Ishikawa (cell line): ENCODE measurements around the gene LIX1L.

ENCODE experiments used
- CEBPB ChIP-seq: IDR thresholded peaks from 2 replicates; pipeline ENCODE4 v1.6.1; 2012
- CREB1 ChIP-seq: IDR thresholded peaks from 2 replicates; pipeline ENCODE4 v1.6.1; 2012; ENCODE audit warnings: low read depth
- EGR1 ChIP-seq: IDR thresholded peaks from 2 replicates; pipeline ENCODE4 v1.6.1; 2012
- EP300 ChIP-seq: IDR thresholded peaks from 2 replicates; pipeline ENCODE4 v1.6.1; 2012; ENCODE audit warnings: borderline replicate concordance
- FOXM1 ChIP-seq: IDR thresholded peaks from 2 replicates; pipeline ENCODE4 v1.6.1; 2012; ENCODE audit warnings: low read depth, borderline replicate concordance
- MAX ChIP-seq: IDR thresholded peaks from 2 replicates; pipeline ENCODE4 v1.6.1; 2012
- NFIC ChIP-seq: IDR thresholded peaks from 2 replicates; pipeline ENCODE4 v1.6.1; 2012
- RAD21 ChIP-seq: IDR thresholded peaks from 2 replicates; pipeline ENCODE4 v1.6.1; 2012; ENCODE audit warnings: low read depth
- REST ChIP-seq: IDR thresholded peaks from 2 replicates; pipeline ENCODE4 v1.6.1; 2012; ENCODE audit warnings: low read depth, mild to moderate bottlenecking
- TAF1 ChIP-seq: IDR thresholded peaks from 2 replicates; pipeline ENCODE4 v1.6.1; 2012; ENCODE audit warnings: low read depth, mild to moderate bottlenecking
- TCF12 ChIP-seq: IDR thresholded peaks from 2 replicates; pipeline ENCODE4 v1.6.1; 2012; ENCODE audit warnings: low read depth
- TEAD4 ChIP-seq: IDR thresholded peaks from 2 replicates; pipeline ENCODE4 v1.6.1; 2012
- USF1 ChIP-seq: IDR thresholded peaks from 2 replicates; pipeline ENCODE4 v1.6.1; 2012
- YY1 ChIP-seq: IDR thresholded peaks from 2 replicates; pipeline ENCODE4 v1.6.1; 2012; ENCODE audit warnings: low read depth
- ZBTB7A ChIP-seq: IDR thresholded peaks from 2 replicates; pipeline ENCODE4 v1.6.1; 2012; ENCODE audit warnings: low read depth

The LIX1L gene

DNA sequence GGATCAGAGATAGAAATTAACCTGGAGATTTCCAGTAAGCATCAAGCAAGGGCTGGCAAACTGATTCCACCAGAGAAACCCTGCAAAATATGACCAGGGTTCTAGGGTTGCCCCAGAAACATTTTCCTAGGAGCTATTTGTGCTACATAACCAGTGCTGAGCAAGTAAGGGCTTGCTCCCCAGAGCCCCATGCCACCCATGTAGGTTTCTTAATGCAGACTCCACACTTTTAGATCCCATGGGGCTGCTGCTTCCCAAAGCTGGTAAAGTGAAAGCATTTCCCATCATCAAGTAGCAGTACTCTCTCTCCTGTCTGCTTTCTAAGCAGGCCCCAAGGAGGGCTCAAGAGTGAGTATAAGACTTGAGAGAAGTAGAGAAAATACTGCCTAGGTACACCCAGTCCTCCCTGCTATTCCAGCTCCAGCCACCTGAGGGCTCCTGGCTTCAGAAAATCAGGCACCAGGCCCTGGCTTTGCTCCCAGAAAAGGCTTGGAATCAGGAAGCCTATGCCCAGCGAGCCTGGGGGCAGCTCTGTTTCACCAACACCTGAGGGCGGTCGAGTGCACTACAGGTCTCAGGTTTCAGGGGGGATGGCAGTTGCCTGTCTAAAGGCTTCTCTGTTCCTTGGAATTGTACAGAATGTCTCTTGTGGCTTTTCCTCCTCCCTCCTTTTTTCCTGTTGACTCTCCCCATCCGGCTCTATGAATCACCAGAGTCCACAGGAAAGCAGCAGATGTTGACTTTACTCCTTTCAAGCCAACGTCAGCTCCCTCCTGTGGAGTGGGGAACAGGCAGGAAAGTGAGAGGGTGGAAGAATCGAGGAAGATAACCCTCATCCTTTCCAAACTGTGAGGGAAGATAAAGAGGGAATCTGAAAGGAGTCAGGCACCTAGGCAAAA, 66.0 kb downstream of the LIX1L start:
- TF ChIP-seq TAF1: no peak
- no peak for TF ChIP-seq REST
- TF ChIP-seq TEAD4: 0 out of 2 replicates have a peak, but pooled peaks have one; percentile 31
- peak; percentile 28; the same call in 1 of the 2 replicates for TF ChIP-seq YY1
- TF ChIP-seq FOXM1: no peak; the same call in 1 of the 2 replicates
- peak; percentile 51 for TF ChIP-seq TCF12
- 0 out of 2 replicates have a peak, but pooled peaks have one; percentile 35 for TF ChIP-seq ZBTB7A
- TF ChIP-seq CREB1: no peak
- peak; percentile 55; the same call in 1 of the 2 replicates for TF ChIP-seq EP300
- no peak for TF ChIP-seq EGR1
- TF ChIP-seq NFIC: peak; percentile 86
- no peak for TF ChIP-seq USF1
- peak; percentile 93 for TF ChIP-seq RAD21
- no peak for TF ChIP-seq CEBPB
- TF ChIP-seq MAX: peak; percentile 38; the same call in 1 of the 2 replicates

- TF ChIP-seq NFIC (peak; percentile 91), CREB1 (no peak), TCF12 (peak; percentile 57; the same call in 1 of the 2 replicates), MAX (peak; percentile 41; the same call in 1 of the 2 replicates), EP300 (peak; percentile 77; the same call in 1 of the 2 replicates), FOXM1 (peak; percentile 47; the same call in 1 of the 2 replicates)
These were observed 66.7 kb downstream of the LIX1L start for GRCh38 chr1:145891143-145891542.

DNA sequence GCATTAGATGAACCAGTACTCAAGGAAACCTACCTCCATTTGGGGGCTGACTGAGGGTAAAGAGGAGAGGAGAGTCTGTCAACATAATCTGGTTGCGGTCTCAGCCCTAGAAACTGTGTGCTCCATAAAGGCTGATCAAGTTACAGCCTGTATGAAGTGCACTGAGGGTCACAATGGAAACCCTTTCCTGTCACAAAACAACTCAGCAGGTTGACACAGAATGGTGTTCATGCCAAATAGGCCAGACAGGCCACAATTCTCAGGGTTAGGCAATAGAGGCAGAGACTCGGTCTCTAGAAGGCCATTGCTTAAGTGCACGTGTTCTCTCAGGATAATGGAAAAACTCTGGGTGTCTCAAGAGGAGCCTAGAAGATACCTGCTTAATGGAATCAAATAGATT, 68.1 kb downstream of the LIX1L start:
- TF ChIP-seq CEBPB: peak; percentile 61; the same call in 1 of the 2 replicates
- no peak for TF ChIP-seq EP300

DNA sequence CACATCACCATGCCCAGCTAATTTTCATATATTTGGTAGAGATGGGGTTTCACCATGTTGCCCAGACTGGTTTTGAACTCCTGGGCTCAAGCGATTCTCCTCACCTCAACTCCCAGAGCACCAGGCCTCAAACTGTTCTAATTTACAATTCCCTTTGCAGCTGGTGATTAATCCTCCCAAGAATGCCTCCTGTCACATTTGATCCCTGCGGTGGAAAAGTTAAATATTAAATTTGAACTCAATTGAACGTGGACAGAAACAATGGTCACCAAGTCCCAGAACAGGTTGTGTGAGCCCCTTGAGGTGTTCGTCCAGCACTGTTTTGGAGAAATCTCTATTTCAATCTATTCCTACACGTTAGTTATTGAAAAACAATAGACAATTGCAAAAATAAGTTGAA, 70.2 kb downstream of the LIX1L start:
- TF ChIP-seq TEAD4 (0 out of 2 replicates have a peak, but pooled peaks have one; percentile 11), MAX (no peak), ZBTB7A (no peak)

DNA sequence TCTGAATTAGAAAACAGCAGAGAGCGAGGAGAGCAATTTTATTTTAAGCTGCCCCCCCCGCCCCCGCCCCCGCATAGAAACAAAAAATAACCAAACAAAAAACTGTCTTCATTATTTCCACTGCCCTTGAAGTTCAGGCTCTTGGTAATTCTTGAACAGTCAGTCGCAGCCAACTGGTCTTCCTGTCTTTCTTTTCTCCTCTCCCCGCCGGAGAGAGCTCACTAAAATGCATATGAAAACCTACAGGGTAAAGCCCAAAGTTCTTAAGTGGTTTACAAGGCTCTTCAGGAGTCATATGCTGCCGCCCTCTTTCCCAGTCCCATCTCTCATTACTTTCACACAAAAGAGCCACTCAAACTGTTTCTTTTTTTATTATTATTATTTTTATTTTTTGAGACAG, 71.0 kb downstream of the LIX1L start:
- no peak for TF ChIP-seq USF1
- TF ChIP-seq NFIC: no peak
- no peak for TF ChIP-seq FOXM1
- no peak for TF ChIP-seq EGR1
- TF ChIP-seq ZBTB7A: no peak
- TF ChIP-seq TAF1: no peak
- no peak for TF ChIP-seq CEBPB

DNA sequence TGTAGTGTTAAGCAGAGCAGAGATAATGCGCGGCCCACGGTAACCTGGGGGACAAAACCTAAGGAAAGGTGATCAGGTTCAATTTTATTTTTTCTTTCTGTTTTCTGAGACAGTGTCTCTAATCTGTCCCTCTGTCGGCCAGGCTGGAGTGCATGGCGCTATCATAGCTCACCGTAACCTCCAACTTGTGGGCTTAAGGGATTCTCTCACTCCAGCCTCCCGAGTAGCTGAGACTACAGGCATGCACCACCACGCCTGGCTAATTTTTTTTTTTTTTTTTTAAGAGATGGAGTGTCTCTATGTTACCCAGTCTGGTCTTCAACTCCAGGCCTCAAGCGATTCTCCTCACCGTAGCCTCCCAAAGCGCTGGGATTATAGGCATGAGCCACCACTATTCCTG, 71.4 kb downstream of the LIX1L start:
- TF ChIP-seq ZBTB7A (no peak), EP300 (no peak), EGR1 (no peak), NFIC (no peak)

- peak; percentile 24; the same call in 1 of the 2 replicates for TF ChIP-seq TAF1
- TF ChIP-seq CREB1: no peak
These were observed 72.0 kb downstream of the LIX1L start, which contains the start of gene ANKRD35 for GRCh38 chr1:145885738-145886287. ANKRD35 (minus strand) TSS chr1:145885866; CDS start chr1:145885758, 108 bp downstream.

DNA sequence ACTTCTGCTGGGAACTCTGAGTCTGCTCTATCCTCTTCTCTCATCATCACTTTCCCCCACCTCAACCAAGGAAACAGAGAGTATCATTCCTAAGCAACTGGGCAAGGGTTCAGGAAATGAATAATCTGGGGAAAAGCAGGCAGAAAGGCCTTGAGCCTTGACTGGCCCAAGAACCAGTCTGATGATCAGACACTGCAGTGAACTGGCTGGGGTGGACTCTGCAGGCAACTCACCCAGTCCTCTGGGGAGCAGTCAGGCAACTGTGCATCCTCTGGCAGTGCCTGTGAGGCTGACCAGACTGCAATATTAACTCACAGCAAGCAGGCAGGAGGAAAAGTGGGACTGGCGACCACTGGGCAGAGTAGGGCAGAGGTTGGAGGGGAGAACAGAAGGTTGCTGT, 73.1 kb downstream of the LIX1L start:
- TF ChIP-seq REST: no peak
- TF ChIP-seq NFIC: no peak
- TF ChIP-seq MAX: no peak
- no peak for TF ChIP-seq RAD21
- no peak for TF ChIP-seq EP300
- TF ChIP-seq TCF12: no peak
- no peak for TF ChIP-seq TEAD4
- TF ChIP-seq TAF1: no peak
- TF ChIP-seq YY1: no peak
- TF ChIP-seq USF1: no peak
- TF ChIP-seq FOXM1: no peak
- no peak for TF ChIP-seq CREB1
- no peak for TF ChIP-seq ZBTB7A
- TF ChIP-seq CEBPB: no peak
- TF ChIP-seq EGR1: no peak
